Neuronal stem cell (in vitro differentiated cells): ENCODE measurements around the gene PHF21A.

Experiments used
- DNase-seq: peaks from one replicate; pipeline ENCODE4 v3.0.0-alpha.2; 2013; ENCODE audit warnings: low spot score
- H2AFZ ChIP-seq: one replicate; pipeline ENCODE4 v1.6.1; 2013; ENCODE audit warnings: mild to moderate bottlenecking, low read length, inconsistent platforms
- H2AK5ac ChIP-seq: 2 replicates; pipeline ENCODE4 v1.6.1; 2013; ENCODE audit warnings: low read depth, mild to moderate bottlenecking, inconsistent platforms, low read length, moderate library complexity, mixed read lengths
- H2BK120ac ChIP-seq: 2 replicates; pipeline ENCODE4 v1.6.1; 2013; ENCODE audit warnings: low read depth, mild to moderate bottlenecking, inconsistent platforms, low read length, moderate library complexity, mixed read lengths
- H2BK12ac ChIP-seq: one replicate; pipeline ENCODE4 v1.6.1; 2013; ENCODE audit warnings: low read length, inconsistent platforms
- H2BK15ac ChIP-seq: 2 replicates; pipeline ENCODE4 v1.6.1; 2013; ENCODE audit warnings: mild to moderate bottlenecking, low read length, inconsistent platforms, mixed read lengths
- H2BK5ac ChIP-seq: one replicate; pipeline ENCODE4 v1.6.1; 2013; ENCODE audit warnings: inconsistent platforms, mild to moderate bottlenecking, low read length, moderate library complexity
- H3K14ac ChIP-seq: one replicate; pipeline ENCODE4 v1.6.1; 2013; ENCODE audit warnings: low read length, inconsistent platforms
- H3K18ac ChIP-seq: 2 replicates; pipeline ENCODE4 v1.6.1; 2013; ENCODE audit warnings: low read length, inconsistent platforms
- H3K23ac ChIP-seq: 2 replicates; pipeline ENCODE4 v1.6.1; 2013; ENCODE audit warnings: low read depth, mild to moderate bottlenecking, mixed read lengths, low read length, inconsistent platforms; ENCODE audit not compliant: poor library complexity
- H3K27ac ChIP-seq: replicated peaks from 3 replicates; pipeline ENCODE4 v1.5.1; 2013; ENCODE audit warnings: low read length, inconsistent platforms
- H3K27me3 ChIP-seq, 3 experiments: 2 replicates each; pipeline ENCODE4 v1.6.1; 2013; ENCODE audit warnings: low read length in 3 of 3, mild to moderate bottlenecking in 2 of 3, inconsistent platforms in 1 of 3, low read depth in 1 of 3, mixed read lengths in 1 of 3, moderate library complexity in 1 of 3; ENCODE audit not compliant: control insufficient read depth in 3 of 3, insufficient read depth in 3 of 3
- H3K36me3 ChIP-seq, 2 donors: replicated peaks in 1 of 2; 2 replicates each; pipeline ENCODE4 v1.6.1; 2013; ENCODE audit warnings: low read length in 2 of 2; ENCODE audit not compliant: control insufficient read depth in 2 of 2, insufficient read depth in 2 of 2
- H3K4ac ChIP-seq: 2 replicates; pipeline ENCODE4 v1.6.1; 2013; ENCODE audit warnings: inconsistent platforms, mild to moderate bottlenecking, low read length, moderate library complexity
- H3K4me1 ChIP-seq, 2 donors: 1 replicate in 1 of 2; 2 replicates in 1 of 2; pipeline ENCODE4 v1.6.1; 2013; ENCODE audit warnings: low read length in 2 of 2, low read depth in 1 of 2; ENCODE audit not compliant: control insufficient read depth in 2 of 2, insufficient read depth in 1 of 2
- H3K4me2 ChIP-seq: one replicate; pipeline ENCODE4 v1.6.1; 2013; ENCODE audit warnings: mild to moderate bottlenecking, low read length, inconsistent platforms; ENCODE audit not compliant: insufficient read depth, poor library complexity, severe bottlenecking
- H3K4me3 ChIP-seq, 2 donors: 2 replicates each; pipeline ENCODE4 v1.5.1; 2013; ENCODE audit warnings: low read length in 2 of 2, mild to moderate bottlenecking in 2 of 2, inconsistent platforms in 1 of 2, moderate library complexity in 1 of 2
- H3K79me1 ChIP-seq: one replicate; pipeline ENCODE4 v1.6.1; 2013; ENCODE audit warnings: low read depth, mild to moderate bottlenecking, inconsistent platforms, low read length, moderate library complexity
- H3K9ac ChIP-seq: one replicate; pipeline ENCODE4 v1.6.1; 2013; ENCODE audit warnings: mild to moderate bottlenecking, low read depth, low read length, inconsistent platforms; ENCODE audit not compliant: poor library complexity
- H3K9me3 ChIP-seq, 2 donors: replicated peaks in 1 of 2; 2 replicates each; pipeline versions ENCODE3 to v1.6.1; 2013; ENCODE audit warnings: low read length in 2 of 2, mild to moderate bottlenecking in 2 of 2, inconsistent platforms in 1 of 2, low read depth in 1 of 2, mixed read lengths in 1 of 2, moderate library complexity in 1 of 2; ENCODE audit not compliant: control insufficient read depth in 2 of 2, insufficient read depth in 1 of 2
- H4K8ac ChIP-seq: one replicate; pipeline ENCODE4 v1.6.1; 2013; ENCODE audit warnings: low read depth, mild to moderate bottlenecking, inconsistent platforms, low read length, moderate library complexity
- H4K91ac ChIP-seq: one replicate; pipeline ENCODE4 v1.6.1; 2013; ENCODE audit warnings: low read length, low read depth, mild to moderate bottlenecking, inconsistent platforms; ENCODE audit not compliant: poor library complexity
- WGBS, 2 donors: extraction: QIAGEN DNeasy Blood & Tissue Kit; methylation state at CpG; one replicate each; pipeline ENCODE4 v1.1.7; 2013; ENCODE audit warnings: missing lambda C conversion rate in 2 of 2, mixed read lengths in 1 of 2; ENCODE audit not compliant: insufficient read length in 2 of 2, insufficient replicate concordance in 1 of 2; ENCODE audit errors: extremely low coverage in 2 of 2; 5-methylcytosine and 5-hydroxymethylcytosine counted together

Gene PHF21A

GRCh38 chr11:46026606-46027293 lies 94.5 kb downstream of the PHF21A start:
- H3K23ac ChIP-seq, result no peak overlapping the region
- no peak overlapping the region for H3K9ac ChIP-seq

GRCh38 chr11:46020084-46020599 lies 101.1 kb downstream of the PHF21A start:
- Histone ChIP-seq H3K79me1 (peaks cover 3% of the 10 kb centered on the region), H3K14ac (no peak overlapping the region), H3K4me3 (no peak overlapping the region), H3K4me2 (no peak overlapping the region), H2BK15ac (no peak overlapping the region), H3K36me3 (peaks cover 2 to 12% of the 10 kb centered on the region in 2 donors), H3K27me3 (no peaks in the 10 kb centered on the region), H2BK5ac (no peak overlapping the region), H3K23ac (no peak overlapping the region), H3K4ac (no peak overlapping the region), H2BK12ac (no peak overlapping the region), H2BK120ac (no peak overlapping the region), H3K27ac (no peak overlapping the region), H2AK5ac (no peak overlapping the region), H3K18ac (no peak overlapping the region), H2AFZ (no peak overlapping the region), H3K9me3 (no peaks in the 10 kb centered on the region), H3K4me1 (peaks cover 0 to 1% of the 10 kb centered on the region in 2 donors), H4K8ac (no peak overlapping the region), H4K91ac (no peak overlapping the region), H3K9ac (no peak overlapping the region)
- no CpG with 5 or more reads among the region's 8 CpGs for WGBS, 2 donors
- no peak for DNase-seq

More at GRCh38 chr11:46026606-46027293, 94.5 kb downstream of the PHF21A start:
- Histone ChIP-seq H2AK5ac (no peak overlapping the region), H2BK15ac (no peak overlapping the region), H3K9me3 (no peaks in the 10 kb centered on the region), H2BK5ac (no peak overlapping the region), H3K14ac (no peak overlapping the region), H3K27ac (no peak overlapping the region), H4K8ac (no peak overlapping the region), H2BK120ac (no peak overlapping the region), H3K18ac (no peak overlapping the region), H4K91ac (no peak overlapping the region), H3K79me1 (no peaks in the 10 kb centered on the region), H3K4ac (no peak overlapping the region), H3K36me3 (peaks cover 0 to 4% of the 10 kb centered on the region in 2 donors), H2AFZ (no peak overlapping the region), H2BK12ac (no peak overlapping the region), H3K4me3 (no peak overlapping the region), H3K27me3 (no peaks in the 10 kb centered on the region), H3K4me2 (no peak overlapping the region), H3K4me1 (peaks cover 0 to 3% of the 10 kb centered on the region in 2 donors)
- no peak for DNase-seq
- WGBS, 2 donors, result no CpG with 5 or more reads among the region's 10 CpGs

GRCh38 chr11:46018651-46019050 lies 102.6 kb downstream of the PHF21A start:
- no peaks in the 10 kb centered on the region for H3K9me3 ChIP-seq
- H3K4ac ChIP-seq, result no peak overlapping the region
- no peaks in the 10 kb centered on the region for H3K27me3 ChIP-seq
- H3K18ac ChIP-seq, result no peak overlapping the region
- H4K91ac ChIP-seq, result no peak overlapping the region
- H2BK12ac ChIP-seq, result no peak overlapping the region
- no peak overlapping the region for H2BK120ac ChIP-seq
- peaks cover 2 to 12% of the 10 kb centered on the region in 2 donors for H3K36me3 ChIP-seq
- no peak for DNase-seq
- H3K14ac ChIP-seq, result no peak overlapping the region
- no peak overlapping the region for H2AK5ac ChIP-seq
- no peak overlapping the region for H2BK5ac ChIP-seq
- peaks cover 0 to 1% of the 10 kb centered on the region in 2 donors for H3K4me1 ChIP-seq
- WGBS, 2 donors, result no CpG with 5 or more reads among the region's 2 CpGs
- H4K8ac ChIP-seq, result no peak overlapping the region
- no peak overlapping the region for H2BK15ac ChIP-seq
- no peak overlapping the region for H3K27ac ChIP-seq
- no peak overlapping the region for H3K4me3 ChIP-seq
- no peak overlapping the region for H3K9ac ChIP-seq
- no peak overlapping the region for H3K4me2 ChIP-seq
- H3K23ac ChIP-seq, result no peak overlapping the region
- no peak overlapping the region for H2AFZ ChIP-seq
- peaks cover 3% of the 10 kb centered on the region for H3K79me1 ChIP-seq

GRCh38 chr11:46017341-46017740 lies 103.9 kb downstream of the PHF21A start:
- H3K18ac ChIP-seq, result no peak overlapping the region
- no peak overlapping the region for H2BK120ac ChIP-seq
- no CpG with 5 or more reads among the region's 1 CpG for WGBS, 2 donors
- no peak overlapping the region for H2BK12ac ChIP-seq
- no peak overlapping the region for H3K4me3 ChIP-seq
- H3K9me3 ChIP-seq, result no peaks in the 10 kb centered on the region
- H3K27me3 ChIP-seq, result no peaks in the 10 kb centered on the region
- no peak overlapping the region for H3K4me2 ChIP-seq
- no peak overlapping the region for H4K8ac ChIP-seq
- H2AK5ac ChIP-seq, result no peak overlapping the region
- H2BK5ac ChIP-seq, result no peak overlapping the region
- no peak overlapping the region for H4K91ac ChIP-seq
- no peak overlapping the region for H3K9ac ChIP-seq
- no peak overlapping the region for H3K23ac ChIP-seq
- peaks cover 2 to 8% of the 10 kb centered on the region in 2 donors for H3K36me3 ChIP-seq
- no peak overlapping the region for H3K27ac ChIP-seq
- H2AFZ ChIP-seq, result no peak overlapping the region
- DNase-seq, result no peak
- H3K4me1 ChIP-seq, result peaks cover 4 to 5% of the 10 kb centered on the region in 2 donors
- H2BK15ac ChIP-seq, result no peak overlapping the region
- no peak overlapping the region for H3K14ac ChIP-seq
- H3K79me1 ChIP-seq, result peaks cover 3% of the 10 kb centered on the region
- no peak overlapping the region for H3K4ac ChIP-seq
